BE2C (cell line): ENCODE results near the gene GHDC.

Experiments used
- DNase-seq: peaks from one replicate; pipeline ENCODE4 v3.0.0-alpha.2; 2020
- H3K27me3 ChIP-seq: fragments of 250-450 bp; sonication (Bioruptor Pico); 2 replicates; pipeline ENCODE4 v1.5.1; 2020; ENCODE audit warnings: mild to moderate bottlenecking
- H3K36me3 ChIP-seq: fragments of 250-450 bp; sonication (Bioruptor Pico); 2 replicates; pipeline ENCODE4 v1.5.1; 2020; ENCODE audit warnings: mild to moderate bottlenecking
- H3K4me1 ChIP-seq: fragments of 250-450 bp; sonication (Bioruptor Pico); 2 replicates; pipeline ENCODE4 v1.5.1; 2020
- H3K4me3 ChIP-seq: 2 replicates; pipeline ENCODE4 v1.5.1; 2011; ENCODE audit warnings: low read depth, low read length
- H3K9me3 ChIP-seq: fragments of 250-450 bp; sonication (Bioruptor Pico); 2 replicates; pipeline ENCODE4 v1.5.1; 2020
- TF ChIP-seq, protein P1 (sequence below): IDR thresholded peaks from 2 replicates; pipeline ENCODE4 v1.5.1; 2012; ENCODE audit warnings: mild to moderate bottlenecking, low read depth, low read length

The GHDC gene

DNA sequence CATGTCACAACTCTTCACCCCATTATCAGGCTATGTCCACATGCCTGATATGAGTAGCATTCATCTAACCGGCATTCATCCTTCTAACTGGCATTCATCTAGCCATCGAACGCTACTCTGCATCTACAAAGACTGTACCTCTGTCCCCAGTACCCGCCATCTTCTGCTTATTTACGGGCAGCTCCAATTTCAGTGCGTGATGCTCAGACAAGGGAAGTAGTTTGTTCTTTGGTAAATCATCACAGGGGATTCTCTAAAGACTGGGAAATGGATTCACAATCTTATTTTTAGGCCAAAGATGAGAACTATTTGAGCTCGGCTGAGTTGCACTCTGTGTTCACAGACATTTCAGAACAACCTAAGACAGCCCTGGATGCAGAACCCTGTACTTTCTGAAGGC lies 42.5 kb upstream of the GHDC start:
- Histone ChIP-seq H3K36me3 (no peaks in the 10 kb centered on the region), H3K4me3 (no peak overlapping the region), H3K9me3 (no peaks in the 10 kb centered on the region), H3K27me3 (no peaks in the 10 kb centered on the region), H3K4me1 (no peaks in the 10 kb centered on the region)
- no peak for DNase-seq
- TF ChIP-seq, protein P1, sequence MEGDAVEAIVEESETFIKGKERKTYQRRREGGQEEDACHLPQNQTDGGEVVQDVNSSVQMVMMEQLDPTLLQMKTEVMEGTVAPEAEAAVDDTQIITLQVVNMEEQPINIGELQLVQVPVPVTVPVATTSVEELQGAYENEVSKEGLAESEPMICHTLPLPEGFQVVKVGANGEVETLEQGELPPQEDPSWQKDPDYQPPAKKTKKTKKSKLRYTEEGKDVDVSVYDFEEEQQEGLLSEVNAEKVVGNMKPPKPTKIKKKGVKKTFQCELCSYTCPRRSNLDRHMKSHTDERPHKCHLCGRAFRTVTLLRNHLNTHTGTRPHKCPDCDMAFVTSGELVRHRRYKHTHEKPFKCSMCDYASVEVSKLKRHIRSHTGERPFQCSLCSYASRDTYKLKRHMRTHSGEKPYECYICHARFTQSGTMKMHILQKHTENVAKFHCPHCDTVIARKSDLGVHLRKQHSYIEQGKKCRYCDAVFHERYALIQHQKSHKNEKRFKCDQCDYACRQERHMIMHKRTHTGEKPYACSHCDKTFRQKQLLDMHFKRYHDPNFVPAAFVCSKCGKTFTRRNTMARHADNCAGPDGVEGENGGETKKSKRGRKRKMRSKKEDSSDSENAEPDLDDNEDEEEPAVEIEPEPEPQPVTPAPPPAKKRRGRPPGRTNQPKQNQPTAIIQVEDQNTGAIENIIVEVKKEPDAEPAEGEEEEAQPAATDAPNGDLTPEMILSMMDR: no peak

DNA sequence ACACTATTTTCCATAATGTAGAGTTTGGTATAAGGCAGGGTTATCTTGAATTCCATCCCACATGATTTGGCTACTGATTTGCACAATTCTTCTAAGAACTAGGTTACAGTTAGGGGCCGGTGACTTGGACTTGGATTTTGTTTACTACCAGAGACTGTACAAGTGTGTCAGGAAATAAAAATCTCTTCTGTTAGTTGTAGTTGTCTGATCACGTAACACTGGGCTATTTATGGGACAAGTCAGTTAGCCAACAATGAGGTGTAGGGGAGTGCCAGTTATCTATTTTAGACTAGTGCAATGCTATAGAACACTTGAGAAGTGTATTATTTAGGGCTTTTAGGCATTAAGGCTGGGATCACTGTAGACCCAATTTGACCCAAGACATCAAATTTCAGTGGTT lies 39.7 kb upstream of the GHDC start:
- H3K27me3 ChIP-seq: no peaks in the 10 kb centered on the region
- no peak overlapping the region for H3K4me3 ChIP-seq
- H3K4me1 ChIP-seq: no peaks in the 10 kb centered on the region
- no peaks in the 10 kb centered on the region for H3K36me3 ChIP-seq
- DNase-seq: no peak
- TF ChIP-seq, protein P1: no peak
- H3K9me3 ChIP-seq: no peaks in the 10 kb centered on the region

DNA sequence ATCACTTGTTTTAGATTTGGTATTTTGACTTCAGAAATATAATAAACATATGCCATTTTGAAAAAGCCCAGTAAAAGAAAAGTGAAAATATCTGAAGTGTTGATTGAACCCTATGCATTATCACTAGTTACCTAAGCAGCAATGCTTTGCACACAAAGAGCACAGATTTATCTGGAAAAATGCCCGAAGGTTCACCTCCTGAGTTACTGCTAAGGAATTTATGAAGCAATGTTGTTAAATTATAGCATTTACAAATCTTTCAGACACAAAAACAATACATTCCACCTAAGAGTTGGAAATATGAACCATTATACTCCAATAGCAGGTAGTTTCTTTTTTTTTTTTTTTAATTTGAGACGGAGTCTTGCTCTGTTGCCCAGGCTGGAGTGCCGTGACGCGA lies 38.9 kb upstream of the GHDC start:
- no peak for DNase-seq
- Histone ChIP-seq H3K36me3 (no peaks in the 10 kb centered on the region), H3K9me3 (no peaks in the 10 kb centered on the region), H3K4me1 (no peaks in the 10 kb centered on the region), H3K27me3 (no peaks in the 10 kb centered on the region), H3K4me3 (no peak overlapping the region)
- TF ChIP-seq, protein P1: no peak

DNA sequence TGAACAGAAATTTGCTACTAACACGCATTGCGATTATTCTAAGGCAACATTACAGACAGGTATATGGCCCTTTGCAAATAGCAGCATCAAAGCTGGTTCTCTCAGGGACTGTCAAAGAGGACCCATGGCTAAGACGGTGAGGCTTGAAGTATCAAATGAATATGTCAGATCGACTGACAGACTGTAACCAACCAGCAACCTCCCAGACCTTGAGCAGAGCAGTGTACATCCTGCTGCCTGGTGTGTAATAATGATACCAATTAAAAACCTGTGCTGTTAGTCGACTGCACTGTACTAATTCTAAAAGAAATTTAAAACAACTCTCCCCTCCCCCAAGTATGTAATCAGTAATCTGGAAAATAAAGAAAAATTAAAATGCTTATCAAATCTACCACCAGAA lies 35.9 kb upstream of the GHDC start:
- Histone ChIP-seq H3K27me3 (no peaks in the 10 kb centered on the region), H3K9me3 (no peaks in the 10 kb centered on the region), H3K4me1 (no peaks in the 10 kb centered on the region; the same call in 1 of the 2 replicates), H3K4me3 (no peak overlapping the region), H3K36me3 (no peaks in the 10 kb centered on the region; the same call in 1 of the 2 replicates)
- DNase-seq: no peak
- TF ChIP-seq, protein P1: no peak

DNA sequence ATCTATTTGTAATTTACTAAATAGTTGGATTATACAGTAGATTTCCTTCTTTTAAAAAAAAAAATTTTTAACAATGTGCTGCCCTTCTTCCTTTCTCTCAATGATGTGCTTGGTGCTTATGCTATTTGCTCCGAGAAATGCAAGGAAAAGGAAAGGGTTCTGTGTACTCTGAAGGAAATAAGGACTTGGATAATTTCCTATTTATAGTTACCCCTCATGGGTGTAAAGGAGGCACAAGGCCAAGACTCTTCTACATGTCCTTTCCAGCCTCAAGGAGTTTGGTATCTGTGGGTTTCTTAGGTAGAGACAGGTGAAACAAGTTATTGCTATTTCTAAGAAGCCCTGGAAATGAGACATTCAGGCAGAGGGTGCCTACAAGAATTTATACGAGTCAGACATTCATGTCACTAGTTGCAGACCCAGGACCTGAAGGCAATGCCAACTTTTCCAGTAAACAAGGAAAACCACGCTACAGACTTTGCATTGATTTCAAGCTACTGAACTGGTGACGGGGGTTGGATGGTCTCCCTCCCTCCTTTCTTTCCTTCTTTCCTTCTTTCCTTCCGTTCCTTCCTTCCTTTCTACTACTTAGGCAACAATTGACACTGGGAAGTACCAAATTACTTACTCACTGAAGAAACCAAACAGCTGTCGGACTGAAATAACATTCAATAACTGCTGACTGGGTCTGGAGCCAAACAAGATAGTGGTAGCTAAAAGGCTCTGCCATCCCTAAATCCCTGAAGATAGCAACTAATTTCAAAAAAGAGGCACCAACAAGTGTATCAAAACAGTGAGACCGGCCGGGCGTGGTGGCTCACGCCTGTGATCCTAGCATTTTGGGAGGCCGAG lies 33.8 kb upstream of the GHDC start:
- no peaks in the 10 kb centered on the region; the same call in 1 of the 2 replicates for H3K4me1 ChIP-seq
- no peaks in the 10 kb centered on the region for H3K9me3 ChIP-seq
- peaks cover 7% of the 10 kb centered on the region for H3K36me3 ChIP-seq
- TF ChIP-seq, protein P1: no peak
- no peak for DNase-seq
- no peaks in the 10 kb centered on the region for H3K27me3 ChIP-seq
- H3K4me3 ChIP-seq: no peak overlapping the region

DNA sequence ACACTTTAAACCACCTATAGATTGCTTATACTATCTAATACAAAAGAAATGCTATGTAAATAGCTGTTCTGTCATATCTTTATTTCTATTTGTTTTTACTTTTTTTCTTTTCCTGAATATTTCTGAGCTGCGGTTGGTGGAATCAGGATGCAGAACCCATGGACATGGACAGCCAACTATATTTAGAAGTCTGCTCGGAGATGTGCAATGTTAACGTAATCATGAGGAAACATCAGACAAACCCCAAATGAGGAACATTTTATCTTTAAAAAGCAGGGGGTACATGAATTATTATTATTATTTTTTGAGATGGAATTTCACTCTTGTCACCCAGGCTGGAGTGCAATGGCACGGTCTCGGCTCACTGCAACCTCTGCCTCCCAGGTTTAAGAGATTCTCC lies 31.4 kb upstream of the GHDC start:
- TF ChIP-seq, protein P1: no peak
- H3K36me3 ChIP-seq: peaks cover 19% of the 10 kb centered on the region

More for the DNA sequence above, 31.4 kb upstream of the GHDC start:
- Histone ChIP-seq H3K4me1 (no peaks in the 10 kb centered on the region; the same call in 1 of the 2 replicates), H3K4me3 (no peak overlapping the region), H3K27me3 (no peaks in the 10 kb centered on the region), H3K9me3 (no peaks in the 10 kb centered on the region)
- DNase-seq: no peak
